Iris pigment epithelial cell (primary cell): ENCODE results near the gene MROH7.

Experiments used
- DNase-seq: peaks from one replicate; pipeline ENCODE4 v3.0.0-alpha.2; 2011; ENCODE audit warnings: low read depth

MROH7 gene

DNA sequence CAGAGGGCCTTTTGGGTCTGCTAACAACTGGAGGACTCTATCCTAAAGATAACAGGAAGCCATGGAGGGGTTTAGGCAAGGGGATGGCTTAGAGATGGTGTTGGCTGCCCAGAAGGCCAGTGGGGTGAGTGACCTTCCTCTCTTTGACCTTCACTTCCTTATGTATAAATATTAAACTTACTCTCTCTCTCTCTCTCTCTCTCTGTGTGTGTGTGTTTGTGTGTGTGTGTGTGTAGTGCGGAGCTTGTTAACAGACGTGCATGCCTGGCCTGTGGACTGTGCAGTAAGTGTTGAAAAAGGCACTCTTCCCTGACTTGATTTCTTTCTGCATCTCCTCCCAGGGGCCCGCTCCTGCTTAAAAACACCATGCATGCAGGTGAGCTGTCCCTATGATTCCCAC, 10.0 kb downstream of the MROH7 start:
- DNase-seq = no peak

DNA sequence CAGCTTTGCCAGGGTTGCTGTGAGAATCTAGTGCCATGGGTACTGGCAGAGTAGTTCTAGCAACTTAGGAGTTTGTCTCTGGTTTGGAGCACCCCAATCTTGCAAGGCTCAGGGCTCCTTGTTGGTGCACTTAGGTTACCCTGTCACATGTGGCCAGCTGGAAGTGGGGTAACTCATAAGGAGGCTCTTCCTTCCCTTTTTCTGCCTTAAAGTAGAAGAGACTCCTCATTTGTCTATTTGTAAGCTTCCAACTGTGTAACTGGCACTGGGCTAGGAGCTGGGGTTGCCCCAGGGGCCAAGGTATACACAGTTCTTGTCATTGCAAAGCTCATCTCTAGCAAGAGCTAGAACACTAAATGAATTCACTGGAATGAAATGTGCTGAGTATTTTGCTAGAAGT, 10.6 kb downstream of the MROH7 start:
- no peak for DNase-seq

- peak; percentile 23 for DNase-seq
Observed at GRCh38 chr1:54653036-54653435, 11.4 kb downstream of the MROH7 start.

GRCh38 chr1:54658164-54658913, 16.8 kb downstream of the MROH7 start:
- DNase-seq = no peak

DNA sequence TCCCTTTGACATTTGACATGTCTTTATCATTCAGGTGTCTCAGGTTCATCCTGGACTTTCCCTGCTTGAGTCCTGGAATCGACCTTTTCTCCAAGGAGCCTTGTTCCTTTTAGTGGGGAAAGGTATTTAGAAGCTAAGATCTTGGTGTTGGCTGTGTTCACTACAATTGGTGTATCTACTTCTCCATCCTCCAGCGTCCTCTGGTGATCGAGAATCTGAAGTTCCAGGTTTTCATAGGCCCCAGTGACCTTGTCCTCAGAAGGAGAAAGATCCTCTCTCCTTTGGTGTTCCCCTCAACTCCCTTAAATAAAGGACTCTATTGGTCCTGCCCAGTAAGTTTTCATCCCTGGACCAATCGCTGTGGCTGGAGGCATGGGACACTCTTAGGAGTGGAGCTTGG, 22.1 kb downstream of the MROH7 start:
- DNase-seq = no peak

DNA sequence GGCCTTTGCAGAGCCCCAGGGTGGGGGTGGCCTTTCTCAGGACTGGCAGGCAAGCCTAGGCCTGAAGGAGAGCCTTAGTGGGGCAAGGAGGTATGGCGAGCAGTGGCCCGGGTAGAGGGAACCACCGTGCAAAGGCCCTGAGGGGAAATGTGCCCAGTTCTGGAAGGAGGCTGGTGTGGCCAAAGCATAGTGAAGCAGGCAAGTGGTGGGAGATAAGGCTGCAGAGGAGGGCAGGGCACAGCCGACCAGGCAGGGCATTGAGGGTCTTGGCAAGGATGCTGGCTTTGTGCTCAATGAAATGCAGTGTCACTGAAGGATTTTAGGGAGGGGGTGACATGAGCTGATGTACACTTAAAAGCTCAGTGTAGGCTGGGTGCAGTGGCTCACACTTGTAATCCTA, 22.8 kb downstream of the MROH7 start:
- no peak for DNase-seq

DNA sequence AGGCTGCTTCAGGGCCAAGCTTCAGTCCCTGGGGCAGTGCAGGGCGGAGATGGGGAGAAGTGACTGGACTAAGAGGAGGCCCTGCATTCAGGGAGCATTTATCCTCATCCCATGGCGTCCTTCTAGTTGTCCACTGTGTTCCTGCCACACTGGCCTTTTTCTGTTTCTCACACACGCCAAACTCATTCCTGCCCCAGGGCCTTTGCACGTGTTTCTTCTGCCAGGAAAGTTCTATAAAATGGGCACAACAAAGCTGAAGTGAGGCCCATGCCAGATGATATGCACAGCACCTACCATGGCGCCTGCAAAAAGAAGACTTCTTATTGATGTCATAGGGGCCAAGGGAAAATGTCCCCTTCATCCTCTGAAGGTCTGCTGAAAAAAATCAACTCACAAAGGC, 24.3 kb downstream of the MROH7 start:
- no peak for DNase-seq

DNA sequence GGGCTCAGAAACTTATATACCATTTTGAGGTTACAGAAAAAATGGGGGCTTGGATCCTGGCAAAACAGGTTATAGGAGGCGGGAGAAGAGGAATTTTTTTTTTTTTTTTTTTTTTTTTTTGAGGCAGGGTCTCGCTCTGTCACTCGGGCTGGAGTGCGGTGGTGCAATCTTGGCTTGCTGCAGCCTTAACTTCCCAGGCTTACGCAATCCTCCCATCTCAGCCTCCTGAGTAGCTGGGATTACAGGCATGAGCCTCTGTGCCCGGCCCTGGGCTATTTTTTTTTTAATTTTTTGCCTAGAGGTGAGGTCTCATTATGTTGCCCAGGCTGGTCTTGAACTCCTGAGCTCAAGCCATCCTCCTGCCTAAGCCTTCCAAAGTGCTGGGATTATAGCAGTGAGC, 24.7 kb downstream of the MROH7 start:
- DNase-seq = no peak

GRCh38 chr1:54667797-54668196, 26.2 kb downstream of the MROH7 start:
- DNase-seq = no peak

- DNase-seq = no peak
Observed at GRCh38 chr1:54668567-54668966, 27.0 kb downstream of the MROH7 start.

- peak; percentile 55 for DNase-seq
Observed at GRCh38 chr1:54671985-54672608, 30.5 kb downstream of the MROH7 start.

DNA sequence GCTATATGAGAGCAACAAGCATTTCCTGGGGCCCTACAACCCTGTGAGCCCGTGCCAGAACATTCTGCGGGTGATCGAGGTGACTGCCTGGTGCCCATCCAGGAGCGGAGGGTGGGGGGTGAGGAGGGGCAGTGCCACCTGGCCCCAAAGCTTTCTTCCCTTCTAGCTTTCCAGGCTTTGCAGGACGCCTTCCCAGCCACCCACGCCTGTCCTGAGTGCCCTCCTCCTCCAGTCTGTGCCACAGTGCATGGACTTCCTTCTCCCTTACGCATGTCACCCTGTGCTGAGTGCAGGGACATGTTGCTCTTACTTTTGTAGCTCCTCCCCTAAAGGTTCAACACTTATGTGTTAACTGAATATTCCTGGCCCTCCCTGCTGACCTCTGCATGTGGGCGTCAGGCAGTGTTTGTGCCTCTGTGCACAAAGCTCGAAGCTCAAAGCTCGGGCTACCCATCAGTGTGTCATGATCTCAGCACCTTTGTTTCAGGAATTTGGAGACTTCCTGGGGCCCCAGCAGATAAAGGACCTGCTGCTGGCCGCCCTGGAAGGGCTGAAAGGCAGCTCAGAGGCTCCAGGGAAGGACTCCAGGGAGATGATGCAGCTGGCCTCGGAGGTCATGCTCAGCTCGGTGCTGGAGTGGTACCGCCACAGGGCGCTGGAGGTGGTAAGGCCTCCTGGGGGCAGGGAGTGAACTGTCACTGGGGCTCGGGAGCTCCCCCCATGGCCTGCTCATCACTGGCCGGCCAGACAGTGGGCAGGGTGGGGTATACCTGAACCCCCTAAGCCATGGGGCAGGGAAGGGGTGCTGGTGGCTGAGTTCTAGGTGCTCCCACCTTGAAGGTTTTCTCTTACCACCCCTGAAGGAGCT, 37.4 kb downstream of the MROH7 start:
- DNase-seq = no peak

GRCh38 chr1:54679706-54680105, 38.1 kb downstream of the MROH7 start:
- DNase-seq = no peak

GRCh38 chr1:54680387-54680786, 38.8 kb downstream of the MROH7 start:
- no peak for DNase-seq

DNA sequence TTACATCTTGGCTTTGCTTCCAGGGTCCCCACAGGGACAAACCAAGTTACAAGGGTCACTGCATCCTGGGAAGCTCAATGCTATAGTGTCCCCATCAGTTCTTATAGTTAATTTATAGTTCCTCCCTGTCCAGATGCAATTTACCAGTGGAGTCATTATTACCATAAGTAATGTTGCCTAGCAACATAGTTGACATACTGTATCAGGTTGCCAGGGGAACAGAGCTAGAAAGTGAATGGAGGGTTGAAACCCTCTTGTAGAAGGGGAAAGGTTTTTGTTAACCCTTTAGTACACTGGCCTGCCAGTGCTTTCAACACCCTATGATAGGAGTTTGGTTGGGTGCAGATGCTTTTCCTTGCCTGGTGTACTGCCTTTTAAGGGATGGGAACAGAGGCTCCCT, 39.8 kb downstream of the MROH7 start:
- DNase-seq = peak; percentile 23

DNA sequence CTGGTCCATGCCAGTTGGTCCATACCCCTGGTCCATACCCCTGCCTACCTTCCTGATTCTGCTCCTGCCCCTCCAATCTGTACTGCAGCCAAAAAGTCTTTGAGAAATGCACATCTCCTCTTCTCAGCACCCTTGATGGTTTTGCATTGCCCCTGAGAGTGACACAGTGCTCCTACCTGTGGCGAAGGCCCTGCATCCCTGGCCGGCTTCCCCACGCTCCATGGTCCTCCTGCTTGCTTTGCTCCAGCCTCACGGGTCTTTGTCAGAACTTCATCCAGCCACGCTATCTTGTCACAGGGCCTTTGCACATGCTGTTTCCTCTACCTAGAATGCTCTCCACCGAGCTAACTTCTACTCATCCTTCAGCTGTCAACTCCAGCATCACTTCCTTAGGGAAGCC, 41.9 kb downstream of the MROH7 start:
- no peak for DNase-seq

GRCh38 chr1:54685335-54685905, 43.8 kb downstream of the MROH7 start:
- no peak for DNase-seq

- no peak for DNase-seq
Observed at GRCh38 chr1:54686155-54686554, 44.6 kb downstream of the MROH7 start.

DNA sequence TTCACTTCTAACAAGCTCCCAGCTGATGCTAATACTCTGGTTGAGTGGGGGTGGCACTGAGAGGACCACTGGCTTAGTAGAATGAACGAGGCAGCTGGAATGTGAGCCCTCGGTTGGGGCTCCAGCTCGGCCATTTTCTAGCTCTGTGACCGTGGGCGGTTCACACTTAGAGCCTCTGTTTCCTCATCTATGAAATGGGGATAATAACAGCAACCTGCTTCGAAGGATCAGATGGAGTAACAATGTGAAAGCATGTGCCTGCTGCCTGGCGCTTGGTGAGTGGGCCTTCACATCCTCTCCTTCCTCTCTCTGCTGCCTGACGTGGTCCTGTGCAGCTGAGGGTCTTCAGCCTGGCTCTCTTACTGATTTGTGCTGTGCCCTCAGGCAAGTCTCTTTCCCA, 53.2 kb downstream of the MROH7 start:
- DNase-seq = no peak

GRCh38 chr1:54695221-54695620, 53.6 kb downstream of the MROH7 start:
- DNase-seq = no peak

DNA sequence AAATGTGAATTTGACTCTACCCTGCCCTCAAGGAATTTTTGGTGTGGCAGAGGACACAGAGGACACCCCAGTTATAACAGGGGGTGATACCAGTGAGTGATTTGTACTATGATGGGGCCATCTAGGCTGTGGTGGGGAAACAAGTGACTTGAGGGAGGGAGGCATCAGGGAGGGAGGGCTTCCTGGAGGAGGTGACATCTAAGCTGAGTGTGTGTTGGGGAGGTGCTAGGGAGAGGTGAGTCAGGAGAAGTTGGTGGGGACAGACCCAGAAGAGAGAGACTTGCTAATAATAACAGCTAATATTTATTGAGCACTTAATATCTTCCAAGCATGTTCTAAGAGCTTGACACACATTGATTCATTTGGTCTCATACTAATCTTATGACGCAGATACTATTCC, 54.2 kb downstream of the MROH7 start:
- DNase-seq = no peak

- no peak for DNase-seq
Observed at GRCh38 chr1:54696262-54696661, 54.7 kb downstream of the MROH7 start.

GRCh38 chr1:54697896-54698295, 56.3 kb downstream of the MROH7 start:
- no peak for DNase-seq
